GM12878 (cell line): ENCODE results near the gene DTNA. TPM values are rescaled to one million over a fixed set of nuclear protein-coding genes. Genes with fewer than 3 reads are reported as not detected.

Experiments
- ATAC-seq: fragments of 200-7000 bp; cut with Tn5 transposase; 3 replicates; pipeline ENCODE4 v1.9.1; 2020; ENCODE audit warnings: mild to moderate bottlenecking, moderate library complexity
- BruUV-seq: library from RNA; stranded (reverse); fragments of 400-500 nt; replicated peaks from 2 replicates; lab custom pipeline; 2021; lab: Mats Ljungman, UMichigan
- CTCF ChIA-PET: fragments of 300-600 bp; sonication (Branson Sonifier 250); formaldehyde crosslinking; extraction: SDS; loops from one replicate; lab custom pipeline; 2021; ENCODE audit warnings: inconsistent platforms; lab: Yijun Ruan, JAX
- POLR2A ChIA-PET: fragments of 350-600 bp; formaldehyde crosslinking; extraction: SDS; loops from one replicate; lab custom pipeline; 2021; ENCODE audit warnings: inconsistent platforms; lab: Charles Lee
- RAD21 ChIA-PET: fragments of 300-600 bp; sonication (Branson Sonifier 250); formaldehyde crosslinking; loops from one replicate; lab custom pipeline; 2023; ENCODE audit warnings: antibody characterized with exemption; ENCODE audit not compliant: unreplicated experiment; lab: Charles Lee
- SMC1A ChIA-PET: fragments of 300-600 bp; sonication (Branson Sonifier 250); formaldehyde crosslinking; loops from one replicate; lab custom pipeline; 2023; ENCODE audit not compliant: unreplicated experiment, uncharacterized antibody; lab: Charles Lee
- DNase-seq: peaks from one replicate; pipeline ENCODE4 v3.0.0-alpha.2; 2011; ENCODE audit warnings: low read depth, low spot score
- FAIRE-seq: peaks from 3 replicates; lab custom pipeline; 2011; peaks lifted over from hg19 to GRCh38; lab: Jason Lieb, UNC
- H2AFZ ChIP-seq: 2 replicates; pipeline ENCODE4 v1.6.0; 2011; ENCODE audit warnings: low read depth, low read length, control low read depth; ENCODE audit not compliant: control insufficient read depth
- H3K27ac ChIP-seq: 2 replicates; pipeline ENCODE4 v1.5.1; 2011; ENCODE audit warnings: control low read depth; ENCODE audit not compliant: control insufficient read depth, insufficient read depth
- H3K27me3 ChIP-seq, 2 experiments: replicated peaks in 1 of 2; 2 replicates each; pipeline versions ENCODE4 v1.6.0 to v1.6.1; 2011; ENCODE audit warnings: low read length in 1 of 2; ENCODE audit not compliant: control insufficient read depth in 2 of 2, insufficient read depth in 2 of 2
- H3K36me3 ChIP-seq, 2 experiments: 2 replicates each; pipeline ENCODE4 v1.5.1; 2011; ENCODE audit warnings: low read length in 1 of 2; ENCODE audit not compliant: control insufficient read depth in 2 of 2, insufficient read depth in 2 of 2
- H3K4me1 ChIP-seq: 2 replicates; pipeline ENCODE4 v1.6.1; 2011; ENCODE audit warnings: mild to moderate bottlenecking, low read length, moderate library complexity, mixed read lengths; ENCODE audit not compliant: control insufficient read depth, insufficient read depth
- H3K4me2 ChIP-seq: 2 replicates; pipeline ENCODE4 v1.6.0; 2011; ENCODE audit warnings: control low read depth; ENCODE audit not compliant: control insufficient read depth, insufficient read depth
- H3K4me3 ChIP-seq: fragments of 200-600 bp; sonication (generic); 2 replicates; pipeline ENCODE4 v1.5.1; 2016
- H3K79me2 ChIP-seq: 2 replicates; pipeline ENCODE4 v1.6.0; 2011; ENCODE audit warnings: low read length; ENCODE audit not compliant: control insufficient read depth, insufficient read depth
- H3K9ac ChIP-seq: 2 replicates; pipeline ENCODE4 v1.8.0; 2011; ENCODE audit warnings: low read length, control low read depth, mixed read lengths; ENCODE audit not compliant: control insufficient read depth, insufficient read depth
- H3K9me3 ChIP-seq: replicated peaks from 3 replicates; pipeline ENCODE4 v1.5.1; 2011; ENCODE audit warnings: mild to moderate bottlenecking, low read length; ENCODE audit not compliant: control insufficient read depth, insufficient read depth
- H4K20me1 ChIP-seq: 2 replicates; pipeline ENCODE4 v1.6.0; 2011; ENCODE audit not compliant: control insufficient read depth, insufficient read depth
- RFX5 ChIP-seq: IDR thresholded peaks from 2 replicates; pipeline ENCODE4 v1.6.1; 2011; ENCODE audit warnings: low read depth, low read length, improper control_type of control experiment
- SPI1 ChIP-seq: IDR thresholded peaks from 2 replicates; pipeline ENCODE4 v1.6.1; 2011; ENCODE audit warnings: low read depth, mild to moderate bottlenecking, low read length, moderate library complexity, borderline replicate concordance; ENCODE audit not compliant: insufficient read depth
- ZNF217 ChIP-seq: fragments of 450-650 bp; IDR thresholded peaks from 2 replicates; pipeline ENCODE4 v1.6.1; 2017; ENCODE audit warnings: antibody characterized with exemption, mild to moderate bottlenecking
- WGBS: methylation state at CpG from one replicate; pipeline ENCODE4 v1.1.6; 2016; ENCODE audit warnings: low lambda C conversion rate; ENCODE audit not compliant: insufficient replicate concordance, insufficient coverage; ENCODE audit errors: missing lambda C conversion rate; 5-methylcytosine and 5-hydroxymethylcytosine counted together
- in situ Hi-C: fragments of 300-500 bp; cut with MboI; formaldehyde crosslinking; loops from 9 replicates; pipeline ENCODE4 v1.14.3; 2018; ENCODE audit warnings: mixed read lengths
- intact Hi-C: fragments of 100-400 bp; cut with micrococcal nuclease; formaldehyde crosslinking; loops from one replicate; pipeline ENCODE4 v1.14.2; 2022; ENCODE audit not compliant: unreplicated experiment
- polyA plus RNA-seq, 11 experiments: library from polyadenylated mRNA; depleted of rRNA in 4 of 11; unstranded in 6 of 11; stranded (reverse) in 5 of 11; fragments of >200 nt; fragmentation: Nextera tagmentation in 4 of 11; fragmentation: Illumina TruSeq in 1 of 11; extraction: Ambion mirVana in 4 of 11; extraction: Trizol in 1 of 11; gene quantifications; 1 replicate in 1 of 11; 2 replicates in 10 of 11; pipeline versions ENCODE4 v1.2.1 to v1.2.3, GENCODE V29; 2011 to 2016; ENCODE audit warnings: inconsistent platforms in 2 of 11, missing spikeins in 2 of 11, low read depth in 1 of 11
- total RNA-seq, 4 experiments: library from RNA; depleted of rRNA in 3 of 4; stranded (reverse); fragments of >200 nt in 3 of 4; fragmentation: Illumina TruSeq in 1 of 4; extraction: Trizol in 1 of 4; gene quantifications; 2 replicates each; pipeline versions ENCODE4 v1.2.1 to v1.2.3, GENCODE V29; 2013 to 2021
- TF ChIP-seq, protein P1 (sequence below), 3 experiments: IDR thresholded peaks in 2 of 3; conservative IDR thresholded peaks in 1 of 3; 2 replicates each; pipeline ENCODE4 v1.5.1; 2011; ENCODE audit warnings: low read depth in 3 of 3, low read length in 3 of 3, mild to moderate bottlenecking in 3 of 3, control low read depth in 2 of 3, moderate library complexity in 2 of 3, inconsistent platforms in 1 of 3, mixed read lengths in 1 of 3; ENCODE audit not compliant: control insufficient read depth in 2 of 3, insufficient read depth in 1 of 3; ENCODE audit errors: extremely low read depth in 1 of 3
- TF ChIP-seq, protein P2 (sequence below): fragments of 450-650 bp; IDR thresholded peaks from 2 replicates; pipeline ENCODE4 v1.6.1; 2016; ENCODE audit warnings: mild to moderate bottlenecking
- TF ChIP-seq, protein P3 (sequence below): IDR thresholded peaks from 2 replicates; pipeline ENCODE4 v1.6.1; 2011; ENCODE audit warnings: borderline replicate concordance, low read depth, mild to moderate bottlenecking, moderate library complexity, low read length; ENCODE audit not compliant: insufficient read depth, poor library complexity, severe bottlenecking

The DTNA gene
- total and polyA plus RNA-seq, 10 of the 15 experiments (the other 5 are each of a cell fraction or from before 2014, with no cell fraction given) = 0.26 to 8.6 (median 0.53) TPM

DNA sequence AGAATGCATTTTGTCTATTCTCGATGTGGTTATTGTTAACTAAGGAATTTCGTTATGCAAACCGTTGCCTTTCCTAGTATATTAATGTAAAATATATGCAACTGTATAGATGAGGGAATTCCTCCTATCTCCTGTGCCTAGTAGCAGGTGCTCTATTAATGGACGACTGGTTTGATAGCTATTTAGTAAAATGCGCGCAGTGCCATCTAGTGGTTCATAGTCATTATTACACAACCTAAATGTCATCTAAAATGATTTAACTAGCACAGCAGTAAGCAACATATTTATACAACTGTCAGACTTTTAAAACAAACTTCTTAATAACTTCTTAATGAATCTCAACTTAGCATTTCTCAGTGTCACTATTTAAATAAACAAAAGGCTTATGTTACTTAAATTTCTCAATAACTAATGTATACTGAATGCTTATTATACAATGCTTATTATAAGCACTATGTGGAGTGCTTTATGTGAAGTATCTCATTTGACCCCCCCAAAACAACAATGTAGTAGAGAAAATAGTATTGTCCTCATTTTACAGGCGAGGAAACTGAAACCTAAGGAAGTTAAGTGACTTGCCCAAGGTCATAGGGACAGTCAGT lies 77.9 kb downstream of the DTNA start (continued):
- no peak for TF ChIP-seq RFX5
- TF ChIP-seq, protein P1, sequence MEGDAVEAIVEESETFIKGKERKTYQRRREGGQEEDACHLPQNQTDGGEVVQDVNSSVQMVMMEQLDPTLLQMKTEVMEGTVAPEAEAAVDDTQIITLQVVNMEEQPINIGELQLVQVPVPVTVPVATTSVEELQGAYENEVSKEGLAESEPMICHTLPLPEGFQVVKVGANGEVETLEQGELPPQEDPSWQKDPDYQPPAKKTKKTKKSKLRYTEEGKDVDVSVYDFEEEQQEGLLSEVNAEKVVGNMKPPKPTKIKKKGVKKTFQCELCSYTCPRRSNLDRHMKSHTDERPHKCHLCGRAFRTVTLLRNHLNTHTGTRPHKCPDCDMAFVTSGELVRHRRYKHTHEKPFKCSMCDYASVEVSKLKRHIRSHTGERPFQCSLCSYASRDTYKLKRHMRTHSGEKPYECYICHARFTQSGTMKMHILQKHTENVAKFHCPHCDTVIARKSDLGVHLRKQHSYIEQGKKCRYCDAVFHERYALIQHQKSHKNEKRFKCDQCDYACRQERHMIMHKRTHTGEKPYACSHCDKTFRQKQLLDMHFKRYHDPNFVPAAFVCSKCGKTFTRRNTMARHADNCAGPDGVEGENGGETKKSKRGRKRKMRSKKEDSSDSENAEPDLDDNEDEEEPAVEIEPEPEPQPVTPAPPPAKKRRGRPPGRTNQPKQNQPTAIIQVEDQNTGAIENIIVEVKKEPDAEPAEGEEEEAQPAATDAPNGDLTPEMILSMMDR (IDR thresholded peaks at IDR 0.05 in 2 of 3, conservative IDR thresholded peaks at IDR 0.05 in 1 of 3; ENCODE audit: control insufficient read depth in 2 of 3, extremely low read depth in 1 of 3, insufficient read depth in 1 of 3, low read depth in 3 of 3, low read length in 3 of 3) = peak; percentile 43 to 70 (median 58); a peak in 5 of 6 replicates

DNA sequence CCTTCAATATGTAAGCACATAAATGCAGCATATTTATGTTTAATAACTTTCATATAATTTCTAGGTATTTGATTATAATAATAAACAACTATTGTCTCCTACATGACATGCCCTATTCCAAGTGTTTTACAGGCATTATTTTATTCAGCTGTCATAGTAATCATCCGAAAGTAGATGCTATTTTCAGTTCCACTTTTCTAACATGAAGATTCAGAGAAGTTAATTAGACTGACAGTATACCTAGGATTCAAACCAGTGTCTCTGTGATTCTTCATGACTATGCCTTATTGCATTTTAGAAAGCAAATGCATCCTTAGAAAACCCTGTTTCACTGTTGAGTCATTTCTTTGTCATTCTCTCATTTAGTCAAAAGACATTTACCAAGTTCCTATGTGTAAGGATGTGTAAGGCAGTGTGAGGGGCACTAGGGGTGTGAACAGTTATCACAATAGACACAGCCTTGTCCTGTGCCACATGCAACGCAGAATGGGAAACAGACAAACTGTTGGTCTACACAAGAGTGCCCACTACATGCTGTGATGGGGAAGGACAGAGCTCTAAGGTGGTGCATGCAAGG lies 79.8 kb downstream of the DTNA start:
- SMC1A ChIA-PET = interaction anchor here (1.1 to 9.4 kb wide), 5 partner anchors 16 to 956 kb away, joined by 3 to 134 read pairs (median 6); no protein-coding TSS in a partner anchor
- Histone ChIP-seq H3K27ac (no peak overlapping the region), H3K36me3 (no peaks in the 10 kb centered on the region), H4K20me1 (no peaks in the 10 kb centered on the region)
- intact Hi-C loops = loop anchor here (2.0 to 10.0 kb wide), 5 partner anchors 193 to 1558 kb away; no protein-coding TSS in a partner anchor
- BruUV-seq = no TSS peak
- WGBS = 31% methylated on average over 2 of the region's 2 CpGs
- RAD21 ChIA-PET = interaction anchor here (1.2 to 11.1 kb wide), 4 partner anchors 94 to 667 kb away, joined by 3 to 107 read pairs (median 12); no protein-coding TSS in a partner anchor
- no peak for DNase-seq
- TF ChIP-seq, protein P2, sequence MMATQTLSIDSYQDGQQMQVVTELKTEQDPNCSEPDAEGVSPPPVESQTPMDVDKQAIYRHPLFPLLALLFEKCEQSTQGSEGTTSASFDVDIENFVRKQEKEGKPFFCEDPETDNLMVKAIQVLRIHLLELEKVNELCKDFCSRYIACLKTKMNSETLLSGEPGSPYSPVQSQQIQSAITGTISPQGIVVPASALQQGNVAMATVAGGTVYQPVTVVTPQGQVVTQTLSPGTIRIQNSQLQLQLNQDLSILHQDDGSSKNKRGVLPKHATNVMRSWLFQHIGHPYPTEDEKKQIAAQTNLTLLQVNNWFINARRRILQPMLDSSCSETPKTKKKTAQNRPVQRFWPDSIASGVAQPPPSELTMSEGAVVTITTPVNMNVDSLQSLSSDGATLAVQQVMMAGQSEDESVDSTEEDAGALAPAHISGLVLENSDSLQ = peak; percentile 16; the same call in 1 of the 2 replicates
- TF ChIP-seq SPI1 (peak; percentile 57; the same call in 1 of the 2 replicates), ZNF217 (no peak)
- TF ChIP-seq, protein P3, sequence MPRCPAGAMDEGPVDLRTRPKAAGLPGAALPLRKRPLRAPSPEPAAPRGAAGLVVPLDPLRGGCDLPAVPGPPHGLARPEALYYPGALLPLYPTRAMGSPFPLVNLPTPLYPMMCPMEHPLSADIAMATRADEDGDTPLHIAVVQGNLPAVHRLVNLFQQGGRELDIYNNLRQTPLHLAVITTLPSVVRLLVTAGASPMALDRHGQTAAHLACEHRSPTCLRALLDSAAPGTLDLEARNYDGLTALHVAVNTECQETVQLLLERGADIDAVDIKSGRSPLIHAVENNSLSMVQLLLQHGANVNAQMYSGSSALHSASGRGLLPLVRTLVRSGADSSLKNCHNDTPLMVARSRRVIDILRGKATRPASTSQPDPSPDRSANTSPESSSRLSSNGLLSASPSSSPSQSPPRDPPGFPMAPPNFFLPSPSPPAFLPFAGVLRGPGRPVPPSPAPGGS = peak; percentile 46
- TF ChIP-seq, all 136 proteins: peak for 3
- Histone ChIP-seq H3K9ac (no peak overlapping the region), H3K4me1 (no peaks in the 10 kb centered on the region), H3K9me3 (no peaks in the 10 kb centered on the region), H3K79me2 (no peaks in the 10 kb centered on the region), H3K4me2 (no peak overlapping the region), H3K27me3 (no peaks in the 10 kb centered on the region; a peak in 1 of 4 replicates), H3K4me3 (no peak overlapping the region), H2AFZ (no peak overlapping the region)
- in situ Hi-C loops = loop anchor here (5.0 to 25.0 kb wide), 3 partner anchors 125 to 953 kb away; no protein-coding TSS in a partner anchor
- FAIRE-seq = no peak
- ChIA-PET POLR2A (no interaction called here), CTCF (interaction anchor here (0.8 to 10.4 kb wide), 10 partner anchors 13 to 957 kb away, joined by 3 to 193 read pairs (median 6); no protein-coding TSS in a partner anchor)
- ATAC-seq = peak; percentile 73
